ENCODE measurements around the gene SPIRE2. TPM values are rescaled to one million over a fixed set of nuclear protein-coding genes. Genes with fewer than 3 reads are reported as not detected.

The SPIRE2 gene
- total RNA-seq, 1 donor from 2014 or later, result 17.1 TPM

- Mint-ChIP-seq H3K4me1 (ENCODE audit: unreplicated experiment) (no peaks in the 10 kb centered on the region), H3K27ac (peak overlapping the region; percentile 74), H3K36me3 (peaks cover 14% of the 10 kb centered on the region), H3K9me3 (no peaks in the 10 kb centered on the region), H3K27me3 (no peaks in the 10 kb centered on the region), H3K4me3 (no peak overlapping the region)
- no peak for DNase-seq (ENCODE audit: extremely low spot score, unreplicated experiment)
- TF ChIP-seq CTCF (conservative IDR thresholded peaks at IDR 0.05), result no peak
These were observed 77.3 kb downstream of the SPIRE2 start for GRCh38 chr16:89905511-89906139.

- peak overlapping the region; percentile 74 for H3K27ac Mint-ChIP-seq
- H3K4me1 Mint-ChIP-seq (ENCODE audit: unreplicated experiment), result no peaks in the 10 kb centered on the region
- H3K9me3 Mint-ChIP-seq, result no peaks in the 10 kb centered on the region
- DNase-seq (ENCODE audit: extremely low spot score, unreplicated experiment), result no peak
- TF ChIP-seq CTCF (conservative IDR thresholded peaks at IDR 0.05), result no peak
- peaks cover 17% of the 10 kb centered on the region for H3K36me3 Mint-ChIP-seq
- H3K27me3 Mint-ChIP-seq, result no peaks in the 10 kb centered on the region
- H3K4me3 Mint-ChIP-seq, result no peak overlapping the region
These were observed 78.1 kb downstream of the SPIRE2 start for GRCh38 chr16:89906140-89907025.

- Mint-ChIP-seq H3K27ac (no peak overlapping the region), H3K27me3 (no peaks in the 10 kb centered on the region), H3K36me3 (peaks cover 17% of the 10 kb centered on the region), H3K4me1 (ENCODE audit: unreplicated experiment) (no peaks in the 10 kb centered on the region), H3K9me3 (no peaks in the 10 kb centered on the region), H3K4me3 (no peak overlapping the region)
- no peak for TF ChIP-seq CTCF (conservative IDR thresholded peaks at IDR 0.05)
- DNase-seq (ENCODE audit: extremely low spot score, unreplicated experiment), result no peak
These were observed 79.0 kb downstream of the SPIRE2 start for GRCh38 chr16:89907055-89907814.

- no peak overlapping the region for H3K27ac Mint-ChIP-seq
- TF ChIP-seq CTCF (conservative IDR thresholded peaks at IDR 0.05), result no peak
- H3K27me3 Mint-ChIP-seq, result no peaks in the 10 kb centered on the region
- H3K9me3 Mint-ChIP-seq, result no peaks in the 10 kb centered on the region
- no peaks in the 10 kb centered on the region for H3K4me1 Mint-ChIP-seq (ENCODE audit: unreplicated experiment)
- peaks cover 17% of the 10 kb centered on the region for H3K36me3 Mint-ChIP-seq
- H3K4me3 Mint-ChIP-seq, result no peak overlapping the region
- no peak for DNase-seq (ENCODE audit: extremely low spot score, unreplicated experiment)
These were observed 80.0 kb downstream of the SPIRE2 start for GRCh38 chr16:89908236-89908635.

- peak; percentile 90 for TF ChIP-seq CTCF (conservative IDR thresholded peaks at IDR 0.05)
- Mint-ChIP-seq H3K4me3 (no peak overlapping the region), H3K27ac (peak overlapping the region; percentile 36), H3K9me3 (no peaks in the 10 kb centered on the region), H3K4me1 (ENCODE audit: unreplicated experiment) (no peaks in the 10 kb centered on the region), H3K27me3 (no peaks in the 10 kb centered on the region), H3K36me3 (peaks cover 17% of the 10 kb centered on the region)
- no peak for DNase-seq (ENCODE audit: extremely low spot score, unreplicated experiment)
These were observed 81.8 kb downstream of the SPIRE2 start for GRCh38 chr16:89909777-89910716.

Measured in type B pancreatic cell (in vitro differentiated cells).